GM23338 (cell line): ENCODE data around the gene CNGA4. TPM values are rescaled to one million over a fixed set of nuclear protein-coding genes. Genes with fewer than 3 reads are reported as not detected.

ENCODE experiments used
- ATAC-seq: fragments of 200-7000 bp; cut with Tn5 transposase; 3 replicates; pipeline ENCODE4 v1.9.1; 2020
- DNase-seq: peaks from one replicate; pipeline ENCODE4 v3.0.0-alpha.2; 2015; ENCODE audit warnings: low spot score
- H2AFZ ChIP-seq: fragments of 200-600 bp; sonication (generic); 2 replicates; pipeline ENCODE4 v1.8.0; 2016; ENCODE audit warnings: antibody characterized with exemption, mild to moderate bottlenecking, moderate library complexity
- H3F3A ChIP-seq: fragments of 200-600 bp; sonication (generic); replicated peaks from 2 replicates; pipeline ENCODE4 v1.8.0; 2017; ENCODE audit warnings: antibody characterized with exemption, mixed run types, low read depth
- H3K27ac ChIP-seq: fragments of 200-600 bp; sonication (generic); 2 replicates; pipeline ENCODE4 v1.6.1; 2016; ENCODE audit warnings: low read depth
- H3K27me3 ChIP-seq: fragments of 200-600 bp; sonication (generic); 2 replicates; pipeline ENCODE4 v1.8.0; 2016; ENCODE audit warnings: mild to moderate bottlenecking, mixed run types, moderate library complexity; ENCODE audit not compliant: insufficient read depth
- H3K36me3 ChIP-seq: fragments of 200-600 bp; sonication (generic); 2 replicates; pipeline ENCODE4 v1.8.0; 2016; ENCODE audit warnings: mild to moderate bottlenecking; ENCODE audit not compliant: insufficient read depth
- H3K4me1 ChIP-seq: fragments of 200-600 bp; sonication (generic); 2 replicates; pipeline ENCODE4 v1.8.0; 2016; ENCODE audit warnings: mild to moderate bottlenecking, moderate library complexity; ENCODE audit not compliant: insufficient read depth
- H3K4me2 ChIP-seq: fragments of 200-600 bp; sonication (generic); 2 replicates; pipeline ENCODE4 v1.7.1; 2017; ENCODE audit warnings: mixed run types
- H3K4me3 ChIP-seq: fragments of 200-600 bp; sonication (generic); 2 replicates; pipeline ENCODE4 v1.6.1; 2016; ENCODE audit warnings: mixed run types
- H3K79me2 ChIP-seq: fragments of 200-600 bp; sonication (generic); replicated peaks from 2 replicates; pipeline ENCODE4 v1.8.0; 2017; ENCODE audit warnings: mild to moderate bottlenecking; ENCODE audit not compliant: insufficient read depth
- H3K9me2 ChIP-seq: fragments of 200-600 bp; sonication (generic); 2 replicates; pipeline ENCODE4 v1.8.0; 2017; ENCODE audit not compliant: insufficient read depth
- H4K20me1 ChIP-seq: fragments of 200-600 bp; sonication (generic); replicated peaks from 2 replicates; pipeline ENCODE4 v1.8.0; 2017; ENCODE audit warnings: mild to moderate bottlenecking; ENCODE audit not compliant: insufficient read depth
- H3K27ac Mint-ChIP-seq: 2 replicates; pipeline ENCODE4 v1.8.0; 2020; ENCODE audit warnings: inconsistent platforms, mild to moderate bottlenecking, moderate library complexity, mixed read lengths
- H3K27me3 Mint-ChIP-seq: 3 replicates; pipeline ENCODE4 v1.8.0; 2022; ENCODE audit warnings: low read depth, mild to moderate bottlenecking, moderate library complexity, mixed read lengths, inconsistent platforms; ENCODE audit not compliant: insufficient read depth, poor library complexity
- H3K36me3 Mint-ChIP-seq: 3 replicates; pipeline ENCODE4 v1.8.0; 2021; ENCODE audit warnings: low read depth, mild to moderate bottlenecking, inconsistent platforms, moderate library complexity, mixed read lengths
- H3K4me1 Mint-ChIP-seq: 3 replicates; pipeline ENCODE4 v1.8.0; 2020; ENCODE audit warnings: mild to moderate bottlenecking, inconsistent platforms, mixed read lengths
- H3K4me3 Mint-ChIP-seq: 3 replicates; pipeline ENCODE4 v1.8.0; 2021; ENCODE audit warnings: moderate library complexity, mild to moderate bottlenecking, inconsistent platforms, mixed read lengths
- H3K9me3 Mint-ChIP-seq: 3 replicates; pipeline ENCODE4 v1.8.0; 2020; ENCODE audit warnings: moderate library complexity, mild to moderate bottlenecking, inconsistent platforms, mixed read lengths
- CREB1 ChIP-seq: fragments of 250-450 bp; sonication (Bioruptor Pico); IDR thresholded peaks from 2 replicates; pipeline ENCODE4 v1.5.0; 2020; ENCODE audit warnings: low read depth, mild to moderate bottlenecking, moderate library complexity
- CTCF ChIP-seq, 2 experiments: fragments of 200-600 bp in 1 of 2; sonication (generic) in 1 of 2; conservative IDR thresholded peaks; 2 replicates each; pipeline versions ENCODE4 v1.5.1 to v1.6.1; 2016 to 2017; ENCODE audit warnings: antibody characterized with exemption in 2 of 2, low read depth in 2 of 2, mild to moderate bottlenecking in 2 of 2, moderate library complexity in 1 of 2
- ETS1 ChIP-seq: IDR thresholded peaks from 2 replicates; pipeline ENCODE4 v1.6.1; 2016; ENCODE audit warnings: antibody characterized with exemption
- EZH2 ChIP-seq: fragments of 200-600 bp; sonication (generic); IDR thresholded peaks from one replicate; pipeline ENCODE4 v1.8.0; 2017; ENCODE audit warnings: antibody characterized with exemption, mild to moderate bottlenecking, low read depth; ENCODE audit not compliant: unreplicated experiment
- EZH2phosphoT487 ChIP-seq: fragments of 200-600 bp; sonication (generic); IDR thresholded peaks from one replicate; pipeline ENCODE4 v1.8.1; 2018; ENCODE audit warnings: antibody characterized with exemption; ENCODE audit not compliant: unreplicated experiment
- JUNB ChIP-seq: IDR thresholded peaks from one replicate; pipeline ENCODE4 v1.6.1; 2016; ENCODE audit warnings: antibody characterized with exemption; ENCODE audit not compliant: unreplicated experiment
- NANOG ChIP-seq: IDR thresholded peaks from 2 replicates; pipeline ENCODE4 v1.6.1; 2016; ENCODE audit warnings: antibody characterized with exemption, borderline replicate concordance
- POLR2AphosphoS5 ChIP-seq: IDR thresholded peaks from 2 replicates; pipeline ENCODE4 v1.6.1; 2016; ENCODE audit warnings: antibody characterized with exemption, low read depth
- REST ChIP-seq: IDR thresholded peaks from one replicate; pipeline ENCODE4 v1.6.1; 2018; ENCODE audit warnings: antibody characterized with exemption; ENCODE audit not compliant: unreplicated experiment
- STAT1 ChIP-seq: IDR thresholded peaks from one replicate; pipeline ENCODE4 v1.6.1; 2016; ENCODE audit warnings: antibody characterized with exemption; ENCODE audit not compliant: unreplicated experiment
- ZNF114 ChIP-seq: fragments of 250-450 bp; sonication (Bioruptor Pico); IDR thresholded peaks from 2 replicates; pipeline ENCODE4 v1.5.0; 2020; ENCODE audit warnings: mild to moderate bottlenecking, moderate library complexity
- ZNF331 ChIP-seq: fragments of 250-450 bp; sonication (Bioruptor Pico); IDR thresholded peaks from 2 replicates; pipeline ENCODE4 v1.5.0; 2020; ENCODE audit warnings: low read depth, mild to moderate bottlenecking, moderate library complexity
- ZNF462 ChIP-seq: fragments of 250-450 bp; sonication (Bioruptor Pico); IDR thresholded peaks from 2 replicates; pipeline ENCODE4 v1.5.0; 2020; ENCODE audit warnings: mild to moderate bottlenecking, moderate library complexity
- polyA plus RNA-seq: library from polyadenylated mRNA; unstranded; fragments of >200 nt; fragmentation: Nextera tagmentation; extraction: Ambion mirVana; gene quantifications from 2 replicates; pipeline ENCODE4 v1.2.1, GENCODE V29; 2016
- total RNA-seq: library from RNA; depleted of rRNA; stranded (reverse); fragments of >200 nt; shearing (Covaris generic); gene quantifications from 2 replicates; pipeline ENCODE4 v1.2.3, GENCODE V29; 2014

CNGA4 gene
- total and polyA plus RNA-seq, 2 experiments from 2014 or later, result 0.15 TPM; not detected in 1

GRCh38 chr11:6268820-6269219, 29.9 kb downstream of the CNGA4 start:
- no peak overlapping the region for H3K4me2 ChIP-seq
- H3K4me1 ChIP-seq, result no peaks in the 10 kb centered on the region
- Mint-ChIP-seq H3K4me1 (no peaks in the 10 kb centered on the region; the same call in 2 of the 3 replicates), H3K27ac (no peak overlapping the region), H3K9me3 (no peaks in the 10 kb centered on the region), H3K36me3 (no peaks in the 10 kb centered on the region), H3K27me3 (no peaks in the 10 kb centered on the region), H3K4me3 (no peak overlapping the region)
- DNase-seq (no peak), ATAC-seq (no peak)
- H3K9me2 ChIP-seq, result no peaks in the 10 kb centered on the region
- H3K79me2 ChIP-seq, result no peaks in the 10 kb centered on the region
- H3K4me3 ChIP-seq, result no peak overlapping the region
- H4K20me1 ChIP-seq, result no peaks in the 10 kb centered on the region
- H2AFZ ChIP-seq, result no peak overlapping the region
- H3K36me3 ChIP-seq, result no peaks in the 10 kb centered on the region
- no peaks in the 10 kb centered on the region for H3F3A ChIP-seq
- H3K27me3 ChIP-seq, result 0 out of 2 replicates have a peak, but pooled peaks cover 8% of the 10 kb centered on the region
- H3K27ac ChIP-seq, result no peak overlapping the region
- TF ChIP-seq REST (no peak), ZNF462 (CRISPR knock-in tag) (no peak), ZNF331 (CRISPR knock-in tag) (no peak), NANOG (no peak), POLR2AphosphoS5 (no peak), STAT1 (no peak), CTCF (conservative IDR thresholded peaks at IDR 0.05; ENCODE audit: low read depth in 2 of 2) (no peak), ETS1 (no peak), CREB1 (CRISPR knock-in tag) (no peak), EZH2 (no peak), JUNB (no peak), ZNF114 (CRISPR knock-in tag) (no peak), EZH2phosphoT487 (no peak)
